Measurements from ENCODE around the gene TACO1.

DNA sequence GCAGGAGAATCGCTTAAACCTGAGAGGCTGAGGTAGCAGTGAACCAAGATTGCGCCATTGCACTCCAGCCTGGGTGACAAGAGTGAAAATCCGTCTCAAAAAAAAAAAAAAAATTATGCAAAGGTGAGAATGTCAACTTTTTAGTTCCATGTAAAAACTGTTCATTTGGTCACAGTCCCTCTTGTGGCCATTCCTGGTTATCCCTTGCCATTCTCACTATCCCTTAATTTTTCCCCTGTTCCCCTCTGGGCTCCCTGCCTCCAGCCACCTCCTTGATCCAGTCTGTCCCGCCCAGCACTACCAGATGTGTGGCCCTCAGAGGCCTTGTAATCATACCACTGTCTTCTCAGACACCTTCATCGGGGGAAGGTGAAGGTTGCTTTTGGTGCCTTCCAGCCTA, 27.1 kb upstream of the TACO1 start:
- TF ChIP-seq, protein P1, sequence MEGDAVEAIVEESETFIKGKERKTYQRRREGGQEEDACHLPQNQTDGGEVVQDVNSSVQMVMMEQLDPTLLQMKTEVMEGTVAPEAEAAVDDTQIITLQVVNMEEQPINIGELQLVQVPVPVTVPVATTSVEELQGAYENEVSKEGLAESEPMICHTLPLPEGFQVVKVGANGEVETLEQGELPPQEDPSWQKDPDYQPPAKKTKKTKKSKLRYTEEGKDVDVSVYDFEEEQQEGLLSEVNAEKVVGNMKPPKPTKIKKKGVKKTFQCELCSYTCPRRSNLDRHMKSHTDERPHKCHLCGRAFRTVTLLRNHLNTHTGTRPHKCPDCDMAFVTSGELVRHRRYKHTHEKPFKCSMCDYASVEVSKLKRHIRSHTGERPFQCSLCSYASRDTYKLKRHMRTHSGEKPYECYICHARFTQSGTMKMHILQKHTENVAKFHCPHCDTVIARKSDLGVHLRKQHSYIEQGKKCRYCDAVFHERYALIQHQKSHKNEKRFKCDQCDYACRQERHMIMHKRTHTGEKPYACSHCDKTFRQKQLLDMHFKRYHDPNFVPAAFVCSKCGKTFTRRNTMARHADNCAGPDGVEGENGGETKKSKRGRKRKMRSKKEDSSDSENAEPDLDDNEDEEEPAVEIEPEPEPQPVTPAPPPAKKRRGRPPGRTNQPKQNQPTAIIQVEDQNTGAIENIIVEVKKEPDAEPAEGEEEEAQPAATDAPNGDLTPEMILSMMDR (IDR thresholded peaks at IDR 0.05 in 8 of 11, conservative IDR thresholded peaks at IDR 0.05 in 3 of 11) = no peak
- TF ChIP-seq POLR2AphosphoS5 (IDR thresholded peaks at IDR 0.05) = no peak
- no peak for TF ChIP-seq POLR2A (IDR thresholded peaks at IDR 0.05)
